H1 (cell line): ENCODE measurements around the gene NR3C2. TPM values are rescaled to one million over a fixed set of nuclear protein-coding genes. Genes with fewer than 3 reads are reported as not detected.

ENCODE experiments used
- CTCF ChIA-PET: fragments of 300-600 bp; sonication (Branson Sonifier 250); formaldehyde crosslinking; loops from one replicate; lab custom pipeline; 2021; ENCODE audit not compliant: partially characterized antibody; lab: Charles Lee
- POLR2A ChIA-PET: fragments of 300-600 bp; sonication (Branson Sonifier 250); formaldehyde crosslinking; loops from one replicate; lab custom pipeline; 2021; ENCODE audit warnings: inconsistent platforms; ENCODE audit not compliant: partially characterized antibody; lab: Charles Lee
- DNase-seq, 2 experiments: peaks; one replicate each; pipeline versions ENCODE4 v3.0.0 to v3.0.0-alpha.2; 2010 to 2022; ENCODE audit warnings: low spot score in 2 of 2, low read depth in 1 of 2, mixed read lengths in 1 of 2
- FAIRE-seq: peaks from 2 replicates; lab custom pipeline; 2011; peaks lifted over from hg19 to GRCh38; lab: Jason Lieb, UNC
- H2AFZ ChIP-seq: 2 replicates; pipeline ENCODE4 v1.8.1; 2012; ENCODE audit warnings: low read length, inconsistent platforms
- H2AK5ac ChIP-seq: 2 replicates; pipeline ENCODE4 v1.6.1; 2013; ENCODE audit warnings: low read depth, low read length
- H2BK120ac ChIP-seq: replicated peaks from 2 replicates; pipeline ENCODE3; 2013; ENCODE audit warnings: low read depth, low read length, inconsistent platforms
- H2BK12ac ChIP-seq: 2 replicates; pipeline ENCODE4 v1.6.1; 2013; ENCODE audit warnings: low read depth, low read length
- H2BK15ac ChIP-seq: 2 replicates; pipeline ENCODE4 v1.6.1; 2013; ENCODE audit warnings: low read length
- H2BK20ac ChIP-seq: 2 replicates; pipeline ENCODE4 v1.6.1; 2013; ENCODE audit warnings: low read length
- H2BK5ac ChIP-seq: 2 replicates; pipeline ENCODE4 v1.6.1; 2013; ENCODE audit warnings: low read depth, low read length
- H3K14ac ChIP-seq: 2 replicates; pipeline ENCODE4 v1.6.1; 2013; ENCODE audit warnings: inconsistent platforms; ENCODE audit not compliant: insufficient read length
- H3K18ac ChIP-seq: 2 replicates; pipeline ENCODE4 v1.6.1; 2013; ENCODE audit warnings: low read length; ENCODE audit errors: extremely low read depth
- H3K23ac ChIP-seq: 2 replicates; pipeline ENCODE4 v1.6.1; 2013; ENCODE audit warnings: inconsistent platforms; ENCODE audit not compliant: insufficient read length
- H3K23me2 ChIP-seq: 2 replicates; pipeline ENCODE4 v1.6.1; 2013; ENCODE audit warnings: low read depth, low read length
- H3K27ac ChIP-seq: 2 replicates; pipeline ENCODE4 v1.6.1; 2011; ENCODE audit warnings: low read depth, low read length, inconsistent platforms
- H3K27me3 ChIP-seq, 4 experiments: replicated peaks in 1 of 4; 1 replicate in 1 of 4; 2 replicates in 3 of 4; pipeline versions ENCODE4 v1.6.1 to v1.8.1; 2011 to 2013; ENCODE audit warnings: low read length in 3 of 4, mild to moderate bottlenecking in 3 of 4, inconsistent platforms in 2 of 4, mixed read lengths in 2 of 4, moderate library complexity in 1 of 4; ENCODE audit not compliant: control insufficient read depth in 3 of 4, insufficient read depth in 3 of 4; ENCODE audit errors: extremely low read depth in 1 of 4
- H3K36me3 ChIP-seq, 4 experiments: 2 replicates each; pipeline versions ENCODE4 v1.6.1 to v1.8.1; 2011 to 2013; ENCODE audit warnings: mild to moderate bottlenecking in 4 of 4, low read length in 3 of 4, moderate library complexity in 2 of 4, control low read depth in 1 of 4, inconsistent platforms in 1 of 4; ENCODE audit not compliant: insufficient read depth in 4 of 4, control insufficient read depth in 2 of 4
- H3K4ac ChIP-seq: replicated peaks from 2 replicates; pipeline ENCODE3; 2013; ENCODE audit warnings: low read length, low read depth, mixed read lengths, inconsistent platforms; ENCODE audit not compliant: insufficient read length
- H3K4me1 ChIP-seq, 4 experiments: replicated peaks in 1 of 4; 1 replicate in 1 of 4; 2 replicates in 3 of 4; pipeline versions ENCODE4 v1.6.1 to v1.8.1; 2011 to 2013; ENCODE audit warnings: low read length in 3 of 4, inconsistent platforms in 2 of 4, mixed read lengths in 1 of 4; ENCODE audit not compliant: insufficient read depth in 4 of 4, control insufficient read depth in 3 of 4
- H3K4me2 ChIP-seq, 2 experiments: 2 replicates each; pipeline versions ENCODE4 v1.6.1 to v1.8.1; 2011 to 2013; ENCODE audit warnings: low read depth in 2 of 2, low read length in 2 of 2, control low read depth in 1 of 2, inconsistent platforms in 1 of 2, mild to moderate bottlenecking in 1 of 2; ENCODE audit not compliant: insufficient read depth in 1 of 2
- H3K4me3 ChIP-seq, 4 experiments: fragments of 200-600, 300-600 bp in 1 of 4; sonication (generic), shearing (Covaris generic), sonication (Bioruptor Twin) in 1 of 4; 2 replicates each; pipeline versions ENCODE4 v1.5.1 to v1.8.1; 2011 to 2016; ENCODE audit warnings: low read length in 4 of 4, low read depth in 3 of 4, control low read depth in 2 of 4, inconsistent platforms in 2 of 4, mild to moderate bottlenecking in 2 of 4, mixed read lengths in 1 of 4, moderate library complexity in 1 of 4; ENCODE audit not compliant: insufficient read depth in 2 of 4; ENCODE audit errors: extremely low read depth in 1 of 4
- H3K56ac ChIP-seq: replicated peaks from 2 replicates; pipeline ENCODE3; 2013; ENCODE audit warnings: low read depth, mild to moderate bottlenecking, mixed read lengths, low read length, inconsistent platforms; ENCODE audit not compliant: insufficient read length
- H3K79me1 ChIP-seq: 2 replicates; pipeline ENCODE4 v1.6.1; 2013; ENCODE audit warnings: low read depth, low read length, control low read depth
- H3K79me2 ChIP-seq, 2 experiments: 2 replicates each; pipeline versions ENCODE4 v1.6.1 to v1.8.1; 2012 to 2013; ENCODE audit warnings: low read length in 2 of 2, mild to moderate bottlenecking in 2 of 2, inconsistent platforms in 1 of 2; ENCODE audit not compliant: insufficient read depth in 2 of 2, control insufficient read depth in 1 of 2
- H3K9ac ChIP-seq, 4 experiments: replicated peaks in 1 of 4; 1 replicate in 1 of 4; 2 replicates in 3 of 4; pipeline versions ENCODE4 v1.6.1 to v1.8.1; 2011 to 2013; ENCODE audit warnings: low read depth in 3 of 4, low read length in 3 of 4, control low read depth in 2 of 4, mild to moderate bottlenecking in 2 of 4, moderate library complexity in 2 of 4, inconsistent platforms in 1 of 4; ENCODE audit errors: extremely low read depth in 1 of 4
- H3K9me3 ChIP-seq, 2 experiments: 2 replicates each; pipeline versions ENCODE4 v1.6.1 to v1.8.1; 2012 to 2013; ENCODE audit warnings: mild to moderate bottlenecking in 2 of 2, moderate library complexity in 2 of 2, control low read depth in 1 of 2, inconsistent platforms in 1 of 2, low read depth in 1 of 2, low read length in 1 of 2, mixed read lengths in 1 of 2; ENCODE audit not compliant: insufficient read depth in 2 of 2
- H4K20me1 ChIP-seq, 2 experiments: replicated peaks in 1 of 2; 2 replicates each; pipeline versions ENCODE3 to v1.8.1; 2011 to 2013; ENCODE audit warnings: inconsistent platforms in 2 of 2, low read length in 2 of 2, mild to moderate bottlenecking in 1 of 2; ENCODE audit not compliant: insufficient read depth in 2 of 2, control insufficient read depth in 1 of 2
- H4K5ac ChIP-seq: 2 replicates; pipeline ENCODE4 v1.6.1; 2013; ENCODE audit warnings: low read length, low read depth, mixed read lengths, inconsistent platforms; ENCODE audit not compliant: insufficient read length
- H4K8ac ChIP-seq: 2 replicates; pipeline ENCODE4 v1.8.0; 2013; ENCODE audit warnings: mild to moderate bottlenecking, moderate library complexity, low read length, inconsistent platforms; ENCODE audit not compliant: insufficient read depth; ENCODE audit errors: extremely low read depth
- H4K91ac ChIP-seq: replicated peaks from 2 replicates; pipeline ENCODE3; 2013; ENCODE audit warnings: low read length, mixed read lengths, inconsistent platforms; ENCODE audit not compliant: insufficient read length
- ASH2L ChIP-seq: fragments of 200-600, 300-600 bp; sonication (generic); IDR thresholded peaks from one replicate; pipeline ENCODE4 v1.7.1; 2017; ENCODE audit warnings: low read length
- ATF3 ChIP-seq: IDR thresholded peaks from 2 replicates; pipeline ENCODE4 v1.6.1; 2011; ENCODE audit warnings: low read depth, mild to moderate bottlenecking, low read length; ENCODE audit not compliant: insufficient read depth
- BRCA1 ChIP-seq: IDR thresholded peaks from 2 replicates; pipeline ENCODE4 v1.6.1; 2012; ENCODE audit warnings: low read depth, low read length, improper control_type of control experiment
- EGR1 ChIP-seq: IDR thresholded peaks from 2 replicates; pipeline ENCODE4 v1.6.1; 2011; ENCODE audit warnings: low read depth, low read length, borderline replicate concordance
- EZH2 ChIP-seq: fragments of 200-600 bp; sonication (generic); IDR thresholded peaks from 2 replicates; pipeline ENCODE4 v1.7.1; 2012; ENCODE audit warnings: low read depth, mild to moderate bottlenecking, moderate library complexity, low read length, inconsistent platforms; ENCODE audit not compliant: severe bottlenecking
- HDAC6 ChIP-seq: IDR thresholded peaks from one replicate; pipeline ENCODE4 v1.7.1; 2012; ENCODE audit warnings: low read depth, mild to moderate bottlenecking, inconsistent platforms, low read length, moderate library complexity
- JUND ChIP-seq: IDR thresholded peaks from 2 replicates; pipeline ENCODE4 v1.6.1; 2011; ENCODE audit warnings: mild to moderate bottlenecking, improper control_type of control experiment, low read length
- KDM4A ChIP-seq: IDR thresholded peaks from one replicate; pipeline ENCODE4 v1.7.1; 2012; ENCODE audit warnings: low read depth, mild to moderate bottlenecking, moderate library complexity, low read length, inconsistent platforms; ENCODE audit not compliant: severe bottlenecking
- KDM5A ChIP-seq: fragments of 200-600 bp; IDR thresholded peaks from 2 replicates; pipeline ENCODE4 v1.7.1; 2012; ENCODE audit warnings: mild to moderate bottlenecking, low read length, inconsistent platforms, mixed read lengths
- NANOG ChIP-seq: IDR thresholded peaks from 2 replicates; pipeline ENCODE4 v1.6.1; 2011; ENCODE audit warnings: low read length, low read depth, mild to moderate bottlenecking, inconsistent platforms; ENCODE audit not compliant: insufficient read depth, poor library complexity, severe bottlenecking
- NRF1 ChIP-seq: IDR thresholded peaks from 2 replicates; pipeline ENCODE4 v1.6.1; 2011; ENCODE audit warnings: mild to moderate bottlenecking, low read depth, low read length, improper control_type of control experiment
- SP4 ChIP-seq: IDR thresholded peaks from 2 replicates; pipeline ENCODE4 v1.6.1; 2012; ENCODE audit warnings: low read length, inconsistent platforms
- TCF12 ChIP-seq: IDR thresholded peaks from 2 replicates; pipeline ENCODE4 v1.6.1; 2011; ENCODE audit warnings: low read depth, mild to moderate bottlenecking, low read length
- WGBS, 2 experiments: shearing (Covaris generic) in 1 of 2; methylation state at CpG; one replicate each; pipeline versions ENCODE4 v1.1.6 to v1.1.7; 2013 to 2015; ENCODE audit warnings: low lambda C conversion rate in 2 of 2, mixed read lengths in 2 of 2, inconsistent platforms in 1 of 2, low coverage in 1 of 2, missing lambda C conversion rate in 1 of 2; ENCODE audit not compliant: insufficient replicate concordance in 2 of 2, insufficient coverage in 1 of 2, insufficient read length in 1 of 2; ENCODE audit errors: extremely low coverage in 1 of 2, missing lambda C conversion rate in 1 of 2; 5-methylcytosine and 5-hydroxymethylcytosine counted together
- polyA plus RNA-seq, 7 experiments: library from polyadenylated mRNA; depleted of rRNA in 3 of 7; stranded (reverse) in 5 of 7; unstranded in 2 of 7; fragments of >200 nt in 5 of 7; fragments of 200-250 nt in 2 of 7; gene quantifications; 1 replicate in 5 of 7; 2 replicates in 1 of 7; 4 replicates in 1 of 7; pipeline versions ENCODE4 v1.2.1 to v1.2.3, GENCODE V29; 2011 to 2013; ENCODE audit warnings: missing spikeins in 2 of 7, mixed read lengths in 2 of 7
- total RNA-seq: library from RNA; stranded (reverse); fragmentation: NEBNext Ultra II Directional; extraction: Animal tissue kit (Norgen Biotek cat#: 25700); gene quantifications from 2 replicates; pipeline ENCODE4 v1.2.1, GENCODE V29; 2021

The NR3C2 gene
- total and polyA plus RNA-seq, 2 of the 8 experiments (the other 6 are each of a cell fraction or from before 2014, with no cell fraction given), result 0.80 to 3.9 TPM

GRCh38 chr4:148434075-148434773 lies 8.0 kb downstream of the NR3C2 start:
- Histone ChIP-seq H3K56ac (no peak overlapping the region), H2BK120ac (no peak overlapping the region), H3K4me3 (no peak overlapping the region), H3K79me2 (no peaks in the 10 kb centered on the region), H3K79me1 (no peaks in the 10 kb centered on the region), H2BK5ac (no peak overlapping the region), H3K18ac (no peak overlapping the region), H2AFZ (no peak overlapping the region), H3K27me3 (no peaks in the 10 kb centered on the region), H3K23me2 (no peaks in the 10 kb centered on the region), H2BK20ac (no peak overlapping the region), H2AK5ac (no peak overlapping the region), H3K4ac (no peak overlapping the region), H3K14ac (no peak overlapping the region), H4K20me1 (no peaks in the 10 kb centered on the region), H4K91ac (no peak overlapping the region), H3K4me2 (no peak overlapping the region), H4K5ac (no peak overlapping the region), H3K27ac (no peak overlapping the region), H3K9ac (no peak overlapping the region), H2BK15ac (no peak overlapping the region), H2BK12ac (no peak overlapping the region), H3K23ac (no peak overlapping the region), H3K36me3 (no peaks in the 10 kb centered on the region), H4K8ac (no peak overlapping the region), H3K9me3 (no peaks in the 10 kb centered on the region), H3K4me1 (peaks cover 0 to 2% (median under 1%) of the 10 kb centered on the region in 4 experiments; a peak in 1 of 7 replicates)
- CTCF ChIA-PET, result interaction anchor here (0.6 to 1.0 kb wide), 2 partner anchors 300 to 373 kb away, joined by 3 read pairs; no protein-coding TSS in a partner anchor
- no peak for FAIRE-seq
- POLR2A ChIA-PET, result no interaction called here
- no peak for DNase-seq
- 90% methylated on average over 2 of the region's 2 CpGs; no CpG with 5 or more reads in 1 of the 2 experiments for WGBS, 2 experiments
- TF ChIP-seq EZH2, result no peak
- TF ChIP-seq JUND, result no peak
- no peak for TF ChIP-seq TCF12
- TF ChIP-seq ASH2L, result no peak
- TF ChIP-seq KDM5A, result no peak
- no peak for TF ChIP-seq SP4
- no peak for TF ChIP-seq NRF1
- TF ChIP-seq HDAC6, result no peak
- TF ChIP-seq EGR1, result no peak
- TF ChIP-seq BRCA1, result no peak
- TF ChIP-seq ATF3, result no peak
- no peak for TF ChIP-seq KDM4A
- TF ChIP-seq NANOG, result no peak
